Measurements from ENCODE around the gene ABL2.

ABL2 gene

DNA sequence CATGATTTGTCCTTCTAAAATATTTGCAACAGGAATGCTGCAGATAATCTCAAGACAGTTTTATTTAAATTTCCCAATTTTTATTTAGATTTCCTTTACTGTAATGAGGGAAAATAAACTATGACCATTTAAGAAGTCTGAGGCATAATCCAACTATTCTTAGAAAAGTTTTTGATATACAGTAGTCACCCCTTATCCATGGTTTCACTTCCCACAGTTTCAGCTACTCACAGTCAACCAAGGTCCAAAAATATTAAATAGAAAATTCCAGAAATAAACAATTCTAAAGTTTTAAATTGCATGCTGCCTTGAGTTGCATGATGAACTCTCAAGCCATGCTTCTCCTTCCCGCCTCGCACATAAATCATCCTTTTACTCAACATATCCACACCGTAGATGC, 114.3 kb downstream of the ABL2 start:
- H3K9me3 Mint-ChIP-seq, result no peaks in the 10 kb centered on the region
- H3K27me3 Mint-ChIP-seq, result no peaks in the 10 kb centered on the region
- H3K36me3 Mint-ChIP-seq (ENCODE audit: low read depth), result peaks cover 41% of the 10 kb centered on the region
- no peaks in the 10 kb centered on the region for H3K4me1 Mint-ChIP-seq (ENCODE audit: low read depth)
- H3K27ac Mint-ChIP-seq, result no peak overlapping the region
- no peak overlapping the region for H3K4me3 Mint-ChIP-seq

DNA sequence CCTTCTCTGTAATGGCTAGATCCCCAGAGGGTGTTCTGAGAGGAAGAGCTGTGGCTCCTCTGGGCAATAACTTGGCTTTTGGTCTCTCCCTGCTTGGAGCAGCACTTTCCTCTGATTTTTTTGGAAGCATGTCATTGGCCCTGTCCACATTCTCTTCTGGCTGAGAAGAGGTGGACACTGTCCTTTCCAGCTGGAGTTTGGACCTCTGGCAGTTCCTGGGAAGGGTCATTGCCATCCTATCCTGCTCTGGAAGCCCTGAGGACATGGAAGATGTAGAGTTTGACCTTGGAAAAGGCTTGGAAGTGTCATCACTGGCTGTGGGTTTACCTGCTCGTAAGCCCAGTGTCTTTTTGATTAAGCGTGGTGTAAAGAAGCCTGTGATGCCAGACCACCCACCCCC, 120.8 kb downstream of the ABL2 start:
- Mint-ChIP-seq H3K36me3 (ENCODE audit: low read depth) (peaks cover 35% of the 10 kb centered on the region), H3K4me1 (ENCODE audit: low read depth) (no peaks in the 10 kb centered on the region), H3K4me3 (no peak overlapping the region), H3K27ac (no peak overlapping the region), H3K27me3 (no peaks in the 10 kb centered on the region), H3K9me3 (no peaks in the 10 kb centered on the region)

DNA sequence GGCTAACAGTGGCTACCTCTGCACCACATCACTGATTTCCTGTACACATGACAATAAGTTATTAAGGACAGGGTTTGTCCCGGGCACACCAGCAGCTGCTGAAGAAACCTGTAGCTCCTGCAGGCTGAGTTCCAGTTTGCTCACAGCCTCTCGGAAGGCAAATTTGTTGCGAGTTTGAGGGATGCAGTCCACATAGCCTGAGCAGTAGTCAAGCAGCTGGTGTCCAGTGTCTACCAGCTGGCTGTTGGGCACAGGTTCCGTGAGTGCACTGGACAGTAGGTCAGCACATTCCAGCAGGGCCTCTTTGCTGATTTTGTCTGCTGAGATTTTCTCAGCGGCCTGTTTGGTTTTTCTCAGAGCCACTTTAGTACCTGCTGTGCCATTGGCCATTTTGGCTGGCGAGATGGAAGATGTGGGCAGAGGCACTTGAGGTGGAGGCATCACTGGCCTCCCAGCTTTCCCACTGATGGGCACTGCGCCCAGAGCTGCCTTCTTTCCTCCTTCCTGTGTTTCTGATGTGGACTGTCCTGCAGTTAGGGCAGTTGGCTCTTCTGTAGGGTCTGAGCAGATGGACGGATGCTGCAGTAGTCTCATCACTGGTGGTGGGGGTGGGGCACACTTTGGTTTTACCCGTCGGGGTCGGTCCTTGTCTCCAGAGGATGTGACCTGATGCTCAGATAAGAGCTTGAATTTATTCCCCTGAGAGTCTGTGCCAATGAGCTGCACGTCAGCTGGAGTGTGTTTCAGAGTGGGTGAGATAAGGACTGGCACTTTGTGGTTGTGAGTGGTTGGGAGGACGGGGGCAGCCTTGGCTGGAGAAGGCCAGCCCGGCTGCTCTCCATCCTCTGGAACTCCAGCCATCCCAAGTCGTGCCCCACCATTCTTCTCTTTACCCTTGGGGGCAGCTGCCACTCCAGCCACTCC, 121.5 kb downstream of the ABL2 start:
- no peaks in the 10 kb centered on the region for H3K27me3 Mint-ChIP-seq
- H3K4me3 Mint-ChIP-seq, result no peak overlapping the region
- H3K4me1 Mint-ChIP-seq (ENCODE audit: low read depth), result no peaks in the 10 kb centered on the region
- H3K36me3 Mint-ChIP-seq (ENCODE audit: low read depth), result peaks cover 35% of the 10 kb centered on the region
- H3K9me3 Mint-ChIP-seq, result no peaks in the 10 kb centered on the region
- H3K27ac Mint-ChIP-seq, result no peak overlapping the region

DNA sequence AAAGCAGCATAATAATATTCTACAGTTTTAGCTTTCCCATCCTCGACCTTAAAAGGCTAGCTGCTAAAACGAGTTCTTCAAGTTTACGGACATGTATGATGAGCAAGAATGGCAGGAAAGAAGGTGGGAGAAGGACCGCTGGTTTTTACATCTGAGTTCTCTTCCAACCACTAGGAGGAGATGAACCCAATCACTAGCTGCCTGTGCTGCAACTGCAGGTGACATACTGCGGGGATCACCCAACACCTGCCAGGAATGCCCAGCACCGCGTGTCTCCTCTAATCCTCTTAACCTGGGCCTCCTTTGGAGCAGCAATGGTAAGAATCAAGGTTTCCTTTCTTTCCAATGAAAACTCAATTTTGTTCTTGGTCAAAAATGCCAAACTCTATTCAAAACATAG, 124.1 kb downstream of the ABL2 start:
- Mint-ChIP-seq H3K9me3 (no peaks in the 10 kb centered on the region), H3K4me3 (no peak overlapping the region), H3K27ac (no peak overlapping the region), H3K4me1 (ENCODE audit: low read depth) (no peaks in the 10 kb centered on the region), H3K27me3 (no peaks in the 10 kb centered on the region), H3K36me3 (ENCODE audit: low read depth) (peaks cover 27% of the 10 kb centered on the region)

DNA sequence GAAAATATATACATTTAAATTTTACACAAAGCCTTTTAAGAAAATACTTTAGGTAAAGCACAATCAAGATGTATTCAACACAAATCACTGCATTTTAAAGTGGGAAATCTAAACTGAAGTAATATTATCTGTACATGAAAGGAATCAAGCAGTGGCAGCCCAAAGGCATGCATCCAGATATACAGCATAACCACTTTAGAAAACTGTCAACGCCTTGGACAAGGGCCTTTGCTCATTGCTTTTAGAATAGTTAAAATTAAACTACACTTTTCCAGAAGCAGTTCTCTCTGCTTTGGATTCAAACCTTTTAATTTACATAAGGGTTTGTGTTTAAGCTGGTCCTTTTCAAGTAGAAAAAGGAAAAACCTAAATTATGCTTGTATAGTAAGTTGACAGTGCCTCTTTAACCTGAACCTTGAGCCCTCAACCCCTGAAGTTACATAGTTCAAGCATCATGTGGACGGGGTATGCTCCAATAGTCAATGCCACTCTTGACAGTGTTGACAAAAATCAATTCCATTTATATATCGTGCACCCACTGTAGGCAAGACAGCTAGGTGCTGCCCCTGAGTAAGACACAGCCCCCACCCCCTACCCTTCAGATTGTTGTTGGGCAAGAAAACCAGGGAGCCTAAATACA, 124.7 kb downstream of the ABL2 start:
- Mint-ChIP-seq H3K27ac (no peak overlapping the region), H3K4me3 (no peak overlapping the region), H3K36me3 (ENCODE audit: low read depth) (peaks cover 21% of the 10 kb centered on the region), H3K9me3 (no peaks in the 10 kb centered on the region), H3K27me3 (no peaks in the 10 kb centered on the region), H3K4me1 (ENCODE audit: low read depth) (no peaks in the 10 kb centered on the region)

DNA sequence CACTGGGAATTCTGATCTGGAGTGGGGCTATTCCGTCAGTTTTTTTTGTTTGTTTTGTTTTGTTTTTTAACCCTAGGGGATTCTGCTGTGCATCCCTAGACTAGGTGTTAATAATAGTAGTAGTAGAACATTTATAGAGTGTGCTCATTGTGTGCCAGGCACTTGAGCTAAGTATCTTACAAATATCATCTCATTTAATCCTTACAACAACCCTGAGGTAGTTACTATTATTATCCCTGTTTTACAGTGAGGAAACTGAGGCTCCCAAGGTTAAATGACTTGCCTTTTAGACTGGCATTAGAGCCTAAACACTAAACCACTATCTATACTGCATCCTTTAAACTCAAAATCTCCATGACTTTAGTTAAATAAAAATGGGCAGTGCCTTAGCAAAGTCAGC, 125.5 kb downstream of the ABL2 start:
- no peak overlapping the region for H3K27ac Mint-ChIP-seq
- peaks cover 17% of the 10 kb centered on the region for H3K36me3 Mint-ChIP-seq (ENCODE audit: low read depth)
- H3K4me1 Mint-ChIP-seq (ENCODE audit: low read depth), result no peaks in the 10 kb centered on the region
- H3K27me3 Mint-ChIP-seq, result no peaks in the 10 kb centered on the region
- H3K4me3 Mint-ChIP-seq, result no peak overlapping the region
- H3K9me3 Mint-ChIP-seq, result no peaks in the 10 kb centered on the region

DNA sequence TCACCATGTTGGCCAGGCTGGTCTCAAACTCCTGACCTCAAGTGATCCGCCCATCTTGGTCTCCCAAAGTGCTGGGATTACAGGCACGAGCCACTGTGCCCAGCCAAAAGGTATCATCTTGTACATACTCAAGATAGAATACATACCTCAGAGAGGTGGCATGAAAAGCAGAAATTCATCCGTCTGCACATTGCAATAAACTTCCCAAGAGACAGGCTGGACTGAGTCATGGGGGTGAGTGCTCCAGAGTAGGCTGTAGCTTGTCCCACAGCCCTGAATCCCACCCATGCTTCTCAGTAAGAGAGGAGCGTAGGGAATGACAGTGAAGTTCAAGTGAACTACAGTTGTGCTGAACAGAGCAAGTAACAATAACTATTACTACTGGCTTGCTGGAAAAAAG, 127.9 kb downstream of the ABL2 start:
- Mint-ChIP-seq H3K36me3 (ENCODE audit: low read depth) (peaks cover 9% of the 10 kb centered on the region), H3K9me3 (no peaks in the 10 kb centered on the region), H3K4me3 (no peak overlapping the region), H3K4me1 (ENCODE audit: low read depth) (no peaks in the 10 kb centered on the region), H3K27me3 (no peaks in the 10 kb centered on the region), H3K27ac (no peak overlapping the region)

DNA sequence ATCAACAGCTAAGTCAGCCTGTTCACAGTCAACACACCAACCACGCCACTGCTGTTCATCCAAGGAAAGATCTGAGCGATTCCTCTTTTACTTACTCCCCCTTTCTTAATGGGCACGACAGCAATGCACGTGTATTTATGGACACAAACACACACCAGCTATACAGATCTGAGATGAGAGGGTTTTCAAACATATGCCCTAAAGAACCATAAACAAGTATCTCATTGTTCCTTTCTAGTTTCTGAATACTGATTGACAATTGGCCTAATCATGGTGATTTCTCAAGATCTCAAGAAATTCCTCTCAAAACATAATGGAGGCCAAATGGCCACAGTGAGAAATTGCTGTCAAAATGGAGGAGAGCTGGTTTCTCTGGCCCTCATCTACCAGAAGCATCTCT, 129.6 kb downstream of the ABL2 start:
- H3K27me3 Mint-ChIP-seq, result no peaks in the 10 kb centered on the region
- no peak overlapping the region for H3K27ac Mint-ChIP-seq
- peaks cover 14% of the 10 kb centered on the region for H3K36me3 Mint-ChIP-seq (ENCODE audit: low read depth)
- H3K4me3 Mint-ChIP-seq, result no peak overlapping the region
- no peaks in the 10 kb centered on the region for H3K4me1 Mint-ChIP-seq (ENCODE audit: low read depth)
- no peaks in the 10 kb centered on the region for H3K9me3 Mint-ChIP-seq

DNA sequence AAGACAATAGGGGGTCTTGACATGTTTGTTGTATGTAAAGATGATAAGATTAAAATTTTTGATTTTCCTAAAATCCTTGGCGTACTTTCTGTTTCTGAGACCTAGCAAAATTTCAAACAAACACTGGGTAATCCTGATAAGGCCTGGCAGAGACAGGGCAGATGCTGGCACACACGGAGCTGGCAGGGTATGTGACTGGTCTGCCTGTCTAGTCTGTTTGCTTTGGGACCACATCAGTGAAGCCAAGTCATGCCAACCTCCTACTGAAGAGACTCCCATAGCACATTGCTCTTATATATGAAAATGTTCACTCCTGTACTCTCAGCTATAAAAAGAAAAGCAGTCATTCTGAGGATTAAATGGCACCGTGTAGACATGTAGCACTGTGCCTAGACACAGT, 133.6 kb downstream of the ABL2 start:
- H3K4me1 Mint-ChIP-seq (ENCODE audit: low read depth), result no peaks in the 10 kb centered on the region
- no peak overlapping the region for H3K4me3 Mint-ChIP-seq
- no peaks in the 10 kb centered on the region for H3K9me3 Mint-ChIP-seq
- H3K36me3 Mint-ChIP-seq (ENCODE audit: low read depth), result peaks cover 33% of the 10 kb centered on the region
- no peaks in the 10 kb centered on the region for H3K27me3 Mint-ChIP-seq
- H3K27ac Mint-ChIP-seq, result no peak overlapping the region

DNA sequence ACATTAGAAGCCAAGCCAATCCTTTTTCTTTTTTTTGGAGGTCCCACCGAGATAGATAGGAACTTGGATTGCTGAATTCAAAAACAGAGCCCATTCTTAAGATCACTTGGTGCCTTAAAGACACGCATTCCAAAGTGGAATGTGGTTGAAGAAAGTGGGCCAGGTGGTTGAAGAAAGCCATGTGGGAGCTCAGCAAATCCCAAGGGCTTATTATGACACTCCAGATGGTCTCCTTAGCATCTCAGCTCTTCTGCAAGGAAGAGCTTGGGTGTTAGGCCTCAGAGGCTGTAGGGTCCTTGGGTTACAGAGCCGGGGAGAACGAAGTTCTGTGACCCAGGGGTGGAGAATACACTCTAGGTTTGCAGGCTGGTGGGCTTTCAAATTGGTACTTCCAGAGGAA, 134.1 kb downstream of the ABL2 start:
- no peaks in the 10 kb centered on the region for H3K4me1 Mint-ChIP-seq (ENCODE audit: low read depth)
- H3K4me3 Mint-ChIP-seq, result no peak overlapping the region
- H3K36me3 Mint-ChIP-seq (ENCODE audit: low read depth), result peaks cover 34% of the 10 kb centered on the region
- H3K27me3 Mint-ChIP-seq, result no peaks in the 10 kb centered on the region
- H3K9me3 Mint-ChIP-seq, result no peaks in the 10 kb centered on the region
- H3K27ac Mint-ChIP-seq, result no peak overlapping the region

DNA sequence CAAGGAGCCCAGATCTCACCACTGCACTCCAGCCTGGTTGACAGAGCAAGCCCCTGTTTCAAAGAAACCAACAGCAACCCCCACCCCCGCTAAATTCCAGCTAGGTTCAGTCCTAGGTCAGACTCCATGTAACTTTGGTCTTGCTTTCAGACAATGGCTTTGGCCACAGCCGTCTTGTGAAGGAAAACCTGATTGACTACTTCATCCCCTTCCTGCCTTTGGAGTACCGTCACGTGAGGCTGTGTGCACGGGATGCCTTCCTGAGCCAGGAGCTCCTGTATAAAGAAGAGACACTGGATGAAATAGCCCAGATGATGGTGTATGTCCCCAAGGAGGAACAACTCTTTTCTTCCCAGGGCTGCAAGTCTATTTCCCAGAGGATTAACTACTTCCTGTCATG, 134.7 kb downstream of the ABL2 start:
- H3K9me3 Mint-ChIP-seq, result no peaks in the 10 kb centered on the region
- no peaks in the 10 kb centered on the region for H3K27me3 Mint-ChIP-seq
- no peak overlapping the region for H3K4me3 Mint-ChIP-seq
- no peak overlapping the region for H3K27ac Mint-ChIP-seq
- H3K36me3 Mint-ChIP-seq (ENCODE audit: low read depth), result peaks cover 34% of the 10 kb centered on the region
- no peaks in the 10 kb centered on the region for H3K4me1 Mint-ChIP-seq (ENCODE audit: low read depth)

DNA sequence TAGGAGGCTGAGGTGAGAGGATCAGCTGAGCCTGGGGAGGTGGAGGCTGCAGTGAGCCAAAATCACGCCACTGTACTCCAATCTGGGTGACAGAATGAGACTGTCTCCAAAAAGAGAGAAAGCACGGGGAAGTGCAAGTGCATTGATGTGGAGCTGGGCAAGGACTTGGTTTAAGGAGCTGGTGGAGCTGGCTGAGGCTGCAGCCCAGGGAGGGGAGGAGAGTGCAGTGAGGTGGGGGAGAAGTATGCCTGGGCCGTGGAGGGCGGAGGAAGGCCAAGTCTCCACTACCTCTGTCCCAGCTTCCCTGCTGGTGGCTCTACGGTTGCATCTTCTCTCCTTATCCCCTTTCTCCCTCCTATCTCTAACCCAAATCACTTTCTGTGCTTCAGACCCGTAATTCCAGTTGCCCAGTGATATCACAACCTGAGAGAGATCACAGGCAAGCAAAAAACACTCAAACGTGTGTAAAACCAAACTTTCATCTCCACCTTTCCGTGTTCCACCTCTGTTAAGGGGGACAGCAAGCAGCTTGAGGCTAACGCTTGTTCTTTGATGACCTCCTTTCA, 136.5 kb downstream of the ABL2 start:
- Mint-ChIP-seq H3K4me3 (no peak overlapping the region), H3K27ac (no peak overlapping the region), H3K36me3 (ENCODE audit: low read depth) (peaks cover 35% of the 10 kb centered on the region), H3K9me3 (no peaks in the 10 kb centered on the region), H3K27me3 (no peaks in the 10 kb centered on the region), H3K4me1 (ENCODE audit: low read depth) (peaks cover 6% of the 10 kb centered on the region)

DNA sequence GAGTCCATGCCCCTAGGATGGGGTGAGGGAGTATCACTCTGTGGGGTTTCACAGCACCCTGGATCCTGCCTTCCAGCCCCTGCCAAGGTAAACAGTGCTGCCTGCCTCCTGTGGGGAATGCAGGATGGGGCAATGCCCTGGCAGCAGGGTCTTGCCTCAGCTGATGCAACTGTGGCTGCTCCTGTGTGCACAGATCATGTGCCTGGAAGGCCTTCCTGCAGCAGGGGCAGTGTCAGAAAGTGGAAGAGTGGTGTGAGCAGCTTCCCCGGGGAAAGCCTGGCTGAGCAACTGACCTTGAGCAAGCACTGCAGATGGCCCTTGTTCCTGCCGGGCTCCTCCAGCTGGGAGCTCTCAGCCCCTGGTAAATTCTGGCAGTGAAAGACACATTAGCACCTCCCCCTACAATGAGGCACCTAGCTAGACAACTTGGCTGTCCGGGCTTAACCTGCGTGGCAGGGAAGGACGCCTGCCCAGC, 137.7 kb downstream of the ABL2 start:
- Mint-ChIP-seq H3K4me3 (no peak overlapping the region), H3K27ac (no peak overlapping the region), H3K4me1 (ENCODE audit: low read depth) (peaks cover 6% of the 10 kb centered on the region), H3K9me3 (no peaks in the 10 kb centered on the region), H3K36me3 (ENCODE audit: low read depth) (peaks cover 31% of the 10 kb centered on the region), H3K27me3 (no peaks in the 10 kb centered on the region)

DNA sequence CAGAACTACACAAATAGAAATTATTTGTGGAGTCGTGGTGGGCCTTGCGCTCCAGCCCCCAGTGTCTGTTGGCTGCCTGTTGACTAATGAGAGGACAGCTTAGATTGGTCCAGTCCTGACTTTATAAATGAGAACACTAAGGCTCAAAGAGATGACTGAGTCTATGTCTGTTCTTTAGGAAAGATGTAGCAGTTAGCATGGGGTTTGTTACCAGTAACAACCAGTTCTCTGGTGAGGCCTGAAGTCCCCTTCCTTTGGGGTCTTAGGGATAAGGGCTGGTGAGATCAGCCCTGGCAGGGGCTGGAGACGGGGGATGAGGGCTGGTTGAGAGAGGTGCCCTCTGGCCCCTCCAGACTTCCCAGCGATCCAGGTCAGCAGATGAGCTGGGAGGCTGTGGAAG, 138.6 kb downstream of the ABL2 start:
- Mint-ChIP-seq H3K36me3 (ENCODE audit: low read depth) (peaks cover 30% of the 10 kb centered on the region), H3K4me1 (ENCODE audit: low read depth) (peaks cover 6% of the 10 kb centered on the region), H3K27me3 (no peaks in the 10 kb centered on the region), H3K27ac (peak overlapping the region; percentile 14), H3K4me3 (no peak overlapping the region), H3K9me3 (no peaks in the 10 kb centered on the region)

DNA sequence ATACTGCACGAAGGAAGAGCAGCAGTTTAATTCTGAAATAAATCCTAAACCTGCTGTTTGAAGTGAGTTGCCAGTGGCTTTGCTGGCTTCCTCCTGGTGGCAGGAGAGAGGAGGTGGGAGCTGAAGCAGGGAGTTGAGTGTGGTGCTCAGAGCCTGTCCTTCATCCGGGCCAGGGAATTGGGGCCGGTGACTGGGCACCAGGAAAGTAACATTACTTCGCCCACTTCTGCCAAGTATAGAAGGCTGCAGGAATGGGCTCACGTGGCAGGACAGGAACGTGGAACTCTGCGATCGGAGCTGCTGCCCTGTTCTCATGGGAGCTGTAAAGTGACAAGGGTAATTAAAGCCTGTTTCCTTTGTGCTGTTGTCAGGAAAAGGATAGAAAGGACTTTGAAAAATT, 139.0 kb downstream of the ABL2 start:
- Mint-ChIP-seq H3K9me3 (no peaks in the 10 kb centered on the region), H3K4me1 (ENCODE audit: low read depth) (peaks cover 6% of the 10 kb centered on the region), H3K27ac (no peak overlapping the region), H3K36me3 (ENCODE audit: low read depth) (peaks cover 28% of the 10 kb centered on the region), H3K4me3 (no peak overlapping the region), H3K27me3 (no peaks in the 10 kb centered on the region)

All from stimulated activated naive CD8-positive, alpha-beta T cell treated with anti-CD3 and anti-CD28 coated beads, Interleukin-15, Interleukin-2, amounts not matched to agents 100 ng/mL and 50 ng/mL, for 24 hours (primary cell).